GM19468 (cell line): ENCODE measurements around the gene EPHB2.

Experiments used
- ATAC-seq: cut with Tn5 transposase; IDR thresholded peaks from one replicate; pipeline ENCODE4 v1.9.1; 2021; ENCODE audit warnings: mild to moderate bottlenecking, moderate library complexity, moderate number of reproducible peaks; ENCODE audit not compliant: unreplicated experiment; ENCODE audit errors: extremely low read depth

EPHB2 gene

GRCh38 chr1:22775478-22775877 is 64.8 kb downstream of the EPHB2 start:
- ATAC-seq, result no peak

- ATAC-seq, result no peak
These were observed 65.5 kb downstream of the EPHB2 start for GRCh38 chr1:22776035-22776613.

- no peak for ATAC-seq
These were observed 66.9 kb downstream of the EPHB2 start for GRCh38 chr1:22777388-22778057.

- no peak for ATAC-seq
These were observed 67.8 kb downstream of the EPHB2 start for GRCh38 chr1:22778408-22778807.

GRCh38 chr1:22778862-22779520 is 68.4 kb downstream of the EPHB2 start:
- no peak for ATAC-seq

GRCh38 chr1:22780696-22781095 is 70.1 kb downstream of the EPHB2 start:
- no peak for ATAC-seq

- ATAC-seq, result no peak
These were observed 70.8 kb downstream of the EPHB2 start for GRCh38 chr1:22781483-22781882.

- no peak for ATAC-seq
These were observed 71.8 kb downstream of the EPHB2 start for GRCh38 chr1:22782406-22782805.

GRCh38 chr1:22784317-22784716 is 73.7 kb downstream of the EPHB2 start:
- ATAC-seq, result no peak

- no peak for ATAC-seq
These were observed 74.1 kb downstream of the EPHB2 start for GRCh38 chr1:22784737-22785136.

- ATAC-seq, result no peak
These were observed 75.5 kb downstream of the EPHB2 start for GRCh38 chr1:22786101-22786500.

- no peak for ATAC-seq
These were observed 76.3 kb downstream of the EPHB2 start for GRCh38 chr1:22786719-22787489.

- no peak for ATAC-seq
These were observed 77.0 kb downstream of the EPHB2 start for GRCh38 chr1:22787636-22788035.

- no peak for ATAC-seq
These were observed 77.6 kb downstream of the EPHB2 start for GRCh38 chr1:22788254-22788661.

- no peak for ATAC-seq
These were observed 78.8 kb downstream of the EPHB2 start for GRCh38 chr1:22789356-22789994.

- ATAC-seq, result no peak
These were observed 79.8 kb downstream of the EPHB2 start for GRCh38 chr1:22790232-22791008.

GRCh38 chr1:22791831-22792347 is 81.2 kb downstream of the EPHB2 start:
- no peak for ATAC-seq

- ATAC-seq, result no peak
These were observed 81.9 kb downstream of the EPHB2 start for GRCh38 chr1:22792396-22793160.

- no peak for ATAC-seq
These were observed 83.0 kb downstream of the EPHB2 start for GRCh38 chr1:22793647-22794046.
